Measurements from ENCODE around the gene TMEM88.

TMEM88 gene

DNA sequence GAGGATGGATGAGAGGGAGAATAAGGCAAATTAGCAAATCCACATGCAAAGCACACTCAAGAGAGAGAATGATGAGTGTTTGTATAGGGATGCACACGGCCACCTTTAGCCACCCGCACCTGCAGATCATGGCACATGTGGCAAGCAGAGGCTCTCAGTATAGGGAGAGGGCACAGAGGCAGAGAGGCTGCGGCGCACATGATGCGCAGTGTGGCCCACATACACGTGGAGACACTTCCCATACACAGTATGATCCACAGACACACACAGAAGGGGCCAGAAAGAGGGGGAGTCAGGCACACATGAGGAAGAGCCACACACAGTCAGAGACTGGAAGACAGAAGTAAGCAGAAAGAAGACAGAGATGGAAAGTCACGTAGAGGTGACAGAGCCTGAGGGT lies 27.2 kb downstream of the TMEM88 start:
- no peaks in the 10 kb centered on the region for H3K9me3 ChIP-seq (replicated peaks; ENCODE audit: insufficient read depth, low read length)
- no peak overlapping the region for H3K27ac ChIP-seq (ENCODE audit: low read length)
- H4K20me1 ChIP-seq (ENCODE audit: insufficient read depth, low read length): no peaks in the 10 kb centered on the region
- H3F3A ChIP-seq (ENCODE audit: insufficient read depth, low read length): peaks cover 4% of the 10 kb centered on the region; the same call in 1 of the 2 replicates
- H3K4me3 ChIP-seq (ENCODE audit: low read length): no peak overlapping the region
- H3K27me3 ChIP-seq (replicated peaks; ENCODE audit: insufficient read depth, low read length): peaks cover 60% of the 10 kb centered on the region
- H3K79me2 ChIP-seq (ENCODE audit: low read length): no peaks in the 10 kb centered on the region
- DNase-seq: no peak
- H3K4me1 ChIP-seq (ENCODE audit: low read length): peaks cover 15% of the 10 kb centered on the region
- no peaks in the 10 kb centered on the region for H3K9me2 ChIP-seq (replicated peaks; ENCODE audit: insufficient read depth, low read length)
- H3K4me2 ChIP-seq (ENCODE audit: low read depth, low read length): no peak overlapping the region
- no peak overlapping the region for H3K9ac ChIP-seq (ENCODE audit: low read length)
- TF ChIP-seq EZH2phosphoT487 (IDR thresholded peaks at IDR 0.05; ENCODE audit: low read length): no peak
- TF ChIP-seq EZH2 (optimal IDR thresholded peaks at IDR 0.05; ENCODE audit: low read depth, low read length): no peak
- TF ChIP-seq, protein P1, sequence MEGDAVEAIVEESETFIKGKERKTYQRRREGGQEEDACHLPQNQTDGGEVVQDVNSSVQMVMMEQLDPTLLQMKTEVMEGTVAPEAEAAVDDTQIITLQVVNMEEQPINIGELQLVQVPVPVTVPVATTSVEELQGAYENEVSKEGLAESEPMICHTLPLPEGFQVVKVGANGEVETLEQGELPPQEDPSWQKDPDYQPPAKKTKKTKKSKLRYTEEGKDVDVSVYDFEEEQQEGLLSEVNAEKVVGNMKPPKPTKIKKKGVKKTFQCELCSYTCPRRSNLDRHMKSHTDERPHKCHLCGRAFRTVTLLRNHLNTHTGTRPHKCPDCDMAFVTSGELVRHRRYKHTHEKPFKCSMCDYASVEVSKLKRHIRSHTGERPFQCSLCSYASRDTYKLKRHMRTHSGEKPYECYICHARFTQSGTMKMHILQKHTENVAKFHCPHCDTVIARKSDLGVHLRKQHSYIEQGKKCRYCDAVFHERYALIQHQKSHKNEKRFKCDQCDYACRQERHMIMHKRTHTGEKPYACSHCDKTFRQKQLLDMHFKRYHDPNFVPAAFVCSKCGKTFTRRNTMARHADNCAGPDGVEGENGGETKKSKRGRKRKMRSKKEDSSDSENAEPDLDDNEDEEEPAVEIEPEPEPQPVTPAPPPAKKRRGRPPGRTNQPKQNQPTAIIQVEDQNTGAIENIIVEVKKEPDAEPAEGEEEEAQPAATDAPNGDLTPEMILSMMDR (IDR thresholded peaks at IDR 0.05; ENCODE audit: low read length): no peak
- H2AFZ ChIP-seq (ENCODE audit: low read length): no peak overlapping the region
- no peaks in the 10 kb centered on the region for H3K36me3 ChIP-seq (replicated peaks; ENCODE audit: insufficient read depth, low read length)

DNA sequence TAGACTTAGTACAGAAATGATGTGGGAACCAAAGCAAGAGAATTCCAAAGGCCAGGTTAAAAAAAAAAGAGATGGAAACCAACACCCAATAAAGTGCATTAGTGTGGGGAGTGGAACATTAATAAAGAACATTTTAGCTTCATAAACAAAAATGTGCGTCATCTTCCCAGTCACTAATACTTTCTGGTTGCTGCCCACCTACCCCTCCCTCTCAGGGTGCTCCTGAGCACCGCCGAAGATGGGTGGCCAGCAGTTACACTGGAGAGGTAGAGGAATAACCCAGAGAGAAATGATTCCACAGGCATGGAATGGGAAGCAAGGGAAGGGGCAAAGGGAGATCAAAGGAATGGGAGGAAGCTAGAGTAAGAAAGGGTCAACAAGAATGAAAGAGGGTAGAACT lies 27.8 kb downstream of the TMEM88 start:
- no peaks in the 10 kb centered on the region for H3K79me2 ChIP-seq (ENCODE audit: low read length)
- H3K9me2 ChIP-seq (replicated peaks; ENCODE audit: insufficient read depth, low read length): no peaks in the 10 kb centered on the region
- DNase-seq: no peak
- H4K20me1 ChIP-seq (ENCODE audit: insufficient read depth, low read length): no peaks in the 10 kb centered on the region
- no peak overlapping the region for H3K4me2 ChIP-seq (ENCODE audit: low read depth, low read length)
- H3K27ac ChIP-seq (ENCODE audit: low read length): no peak overlapping the region
- TF ChIP-seq EZH2phosphoT487 (IDR thresholded peaks at IDR 0.05; ENCODE audit: low read length): no peak
- no peaks in the 10 kb centered on the region for H3K36me3 ChIP-seq (replicated peaks; ENCODE audit: insufficient read depth, low read length)
- H2AFZ ChIP-seq (ENCODE audit: low read length): no peak overlapping the region
- peaks cover 4% of the 10 kb centered on the region; the same call in 1 of the 2 replicates for H3F3A ChIP-seq (ENCODE audit: insufficient read depth, low read length)
- no peaks in the 10 kb centered on the region for H3K9me3 ChIP-seq (replicated peaks; ENCODE audit: insufficient read depth, low read length)
- peaks cover 16% of the 10 kb centered on the region for H3K4me1 ChIP-seq (ENCODE audit: low read length)
- no peak overlapping the region for H3K9ac ChIP-seq (ENCODE audit: low read length)
- H3K4me3 ChIP-seq (ENCODE audit: low read length): no peak overlapping the region
- peaks cover 63% of the 10 kb centered on the region for H3K27me3 ChIP-seq (replicated peaks; ENCODE audit: insufficient read depth, low read length)

DNA sequence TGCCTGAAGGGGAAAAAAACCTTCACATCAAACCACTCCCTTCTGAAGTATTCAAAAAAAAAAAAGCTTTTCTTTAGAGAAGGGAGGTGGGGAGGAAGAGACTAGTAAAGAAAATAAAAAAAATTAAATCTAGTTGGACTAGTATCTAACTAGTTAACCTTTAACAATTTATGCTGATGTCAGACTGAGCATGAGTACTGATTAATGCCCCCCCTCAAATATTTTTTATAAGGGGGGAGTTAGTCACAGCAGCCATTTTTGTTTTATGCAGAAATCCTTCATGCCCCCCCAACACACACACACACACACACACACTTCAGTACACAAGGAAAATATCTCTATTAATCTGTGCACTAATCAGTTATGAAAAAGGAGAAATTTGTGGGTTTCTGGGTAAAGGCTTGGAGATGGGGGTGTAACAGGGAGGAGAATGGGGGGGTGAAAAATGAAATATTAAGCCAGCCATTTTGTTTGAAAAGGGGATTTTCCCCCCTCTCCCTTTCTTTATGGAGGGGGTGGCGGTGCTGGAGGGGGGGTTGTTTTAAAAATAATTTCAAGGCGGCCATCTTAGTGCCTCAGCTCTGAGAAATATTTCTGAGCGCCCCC lies 29.0 kb downstream of the TMEM88 start:
- TF ChIP-seq, protein P1 (IDR thresholded peaks at IDR 0.05; ENCODE audit: low read length): no peak
- TF ChIP-seq EZH2 (optimal IDR thresholded peaks at IDR 0.05; ENCODE audit: low read depth, low read length) (no peak), EZH2phosphoT487 (IDR thresholded peaks at IDR 0.05; ENCODE audit: low read length) (no peak)
- DNase-seq: no peak
- Histone ChIP-seq H4K20me1 (ENCODE audit: insufficient read depth, low read length) (no peaks in the 10 kb centered on the region), H3K27me3 (replicated peaks; ENCODE audit: insufficient read depth, low read length) (peaks cover 75% of the 10 kb centered on the region), H3K9me2 (replicated peaks; ENCODE audit: insufficient read depth, low read length) (no peaks in the 10 kb centered on the region), H3K4me1 (ENCODE audit: low read length) (peaks cover 16% of the 10 kb centered on the region), H3K9me3 (replicated peaks; ENCODE audit: insufficient read depth, low read length) (no peaks in the 10 kb centered on the region), H3K4me3 (ENCODE audit: low read length) (no peak overlapping the region), H3K9ac (ENCODE audit: low read length) (no peak overlapping the region), H3K27ac (ENCODE audit: low read length) (no peak overlapping the region), H3K36me3 (replicated peaks; ENCODE audit: insufficient read depth, low read length) (no peaks in the 10 kb centered on the region), H3K79me2 (ENCODE audit: low read length) (no peaks in the 10 kb centered on the region), H3F3A (ENCODE audit: insufficient read depth, low read length) (peaks cover 4% of the 10 kb centered on the region; the same call in 1 of the 2 replicates), H3K4me2 (ENCODE audit: low read depth, low read length) (no peak overlapping the region), H2AFZ (ENCODE audit: low read length) (no peak overlapping the region)
